Heart left ventricle (tissue), 16 donors: ENCODE results near the gene ASB1. TPM values are rescaled to one million over a fixed set of nuclear protein-coding genes. Genes with fewer than 3 reads are reported as not detected.

Experiments used
- ATAC-seq, 4 donors: fragments of 200-7000 bp; cut with Tn5 transposase; one replicate each; pipeline ENCODE4 v1.9.1; 2020 to 2022; ENCODE audit warnings: moderate library complexity in 4 of 4, mild to moderate bottlenecking in 3 of 4, moderate number of reproducible peaks in 1 of 4
- DNase-seq, 5 donors: peaks; one replicate each; pipeline ENCODE4 v3.0.0-alpha.2; 2020
- H3K27ac ChIP-seq, 12 donors: fragments of 200-600 bp; sonication (generic) in 4 of 12; one replicate each; pipeline versions ENCODE4 v1.5.0 to v1.8.0; 2016 to 2022; ENCODE audit warnings: mild to moderate bottlenecking in 2 of 12
- H3K27me3 ChIP-seq, 9 donors: fragments of 200-600 bp; sonication (generic) in 2 of 9; one replicate each; pipeline versions ENCODE4 v1.5.1 to v1.8.0; 2016 to 2022; ENCODE audit warnings: mild to moderate bottlenecking in 3 of 9
- H3K36me3 ChIP-seq, 9 donors: fragments of 200-600 bp; sonication (generic) in 2 of 9; one replicate each; pipeline versions ENCODE4 v1.5.0 to v1.8.0; 2018 to 2022; ENCODE audit warnings: mild to moderate bottlenecking in 2 of 9
- H3K4me1 ChIP-seq, 12 donors: fragments of 200-600 bp; sonication (generic) in 4 of 12; one replicate each; pipeline versions ENCODE4 v1.5.0 to v1.8.0; 2016 to 2022; ENCODE audit warnings: mild to moderate bottlenecking in 3 of 12
- H3K4me3 ChIP-seq, 12 donors: fragments of 200-600 bp; sonication (generic) in 4 of 12; one replicate each; pipeline versions ENCODE4 v1.5.0 to v1.8.0; 2017 to 2022; ENCODE audit warnings: mild to moderate bottlenecking in 9 of 12, moderate library complexity in 4 of 12
- H3K9me3 ChIP-seq, 12 donors: fragments of 200-600 bp; sonication (generic) in 4 of 12; one replicate each; pipeline versions ENCODE4 v1.5.0 to v1.8.0; 2016 to 2022; ENCODE audit warnings: mild to moderate bottlenecking in 1 of 12
- POLR2A ChIP-seq, 2 donors: fragments of 450-650 bp; IDR thresholded peaks; one replicate each; pipeline ENCODE4 v1.6.1; 2017; ENCODE audit warnings: antibody characterized with exemption in 2 of 2, mild to moderate bottlenecking in 2 of 2, moderate library complexity in 2 of 2
- WGBS, 4 donors: extraction: QIAGEN DNeasy Blood & Tissue Kit in 2 of 4; methylation state at CpG; one replicate each; pipeline versions ENCODE4 v1.1.5 to v1.1.7; 2013 to 2018; 5-methylcytosine and 5-hydroxymethylcytosine counted together
- intact Hi-C, 10 donors: fragments of 100-400 bp; cut with DNase I; formaldehyde crosslinking; loops; one replicate each; pipeline versions ENCODE4 v1.11.1 to v1.14.2; 2022
- polyA plus RNA-seq, 2 donors: library from polyadenylated mRNA; stranded (reverse); fragments of 200-250 nt; gene quantifications; one replicate each; pipeline ENCODE4 v1.2.3, GENCODE V29; 2013
- total RNA-seq, 9 donors: library from RNA; depleted of rRNA in 2 of 9; stranded (reverse); fragments of >200 nt in 2 of 9; fragmentation: NEBNext Ultra II Directional in 3 of 9; extraction: Animal tissue kit (Norgen Biotek cat#: 25700) in 3 of 9; gene quantifications; one replicate each; pipeline versions ENCODE4 v1.1.0 to v1.2.4, GENCODE V29; 2016 to 2023
- TF ChIP-seq, protein P1 (sequence below), 12 donors: fragments of 200-600 bp; sonication (generic) in 4 of 12; IDR thresholded peaks; one replicate each; pipeline versions ENCODE4 v1.5.0 to v1.8.0; 2018 to 2022; ENCODE audit warnings: antibody characterized with exemption in 12 of 12, mild to moderate bottlenecking in 5 of 12
- donor health status: ischemic (EF 13 %, LVEDD 7.1; RV severe dilation, severe dysfunction).
- donor health status: healthy with polysubstance abuse.
- donor health status: DM: no; HTN: yes; CAD: no.
- donor health status: DM: no; HTN: no; CAD: no.
- donor health status: ischemic (EF 25% LVEDD 6.9; RV normal size, moderate dysfunction).
- donor health status: ischemic (EF 25% LVEDD 5.7; RV mildly dilated, moderate dysfunction).
- donor health status: healthy.
- donor health status: DM: yes; HTN: yes; CAD: no.
- donor health status: ischemic (EF 35%, LVEDD 5.7; RV mildly dilated, moderate dysfunction).
- donor health status: nonischemic (EF 11% LVEDD 7.7; RV severe dilation, severe dysfunction).
- donor health status: DM: yes; HTN: yes; CAD: no.
- donor health status: PGD.
- donor health status: ischemic (EF 29% LVEDD 5.4; RV normal size, mild dysfunction).
- donor health status: nonischemic (EF 23%, LVEDD 6.1; RV moderate dilation, normal function).

The ASB1 gene
- total and polyA plus RNA-seq, 11 donors: 31.8 to 57.5 (median 46.7) TPM

DNA sequence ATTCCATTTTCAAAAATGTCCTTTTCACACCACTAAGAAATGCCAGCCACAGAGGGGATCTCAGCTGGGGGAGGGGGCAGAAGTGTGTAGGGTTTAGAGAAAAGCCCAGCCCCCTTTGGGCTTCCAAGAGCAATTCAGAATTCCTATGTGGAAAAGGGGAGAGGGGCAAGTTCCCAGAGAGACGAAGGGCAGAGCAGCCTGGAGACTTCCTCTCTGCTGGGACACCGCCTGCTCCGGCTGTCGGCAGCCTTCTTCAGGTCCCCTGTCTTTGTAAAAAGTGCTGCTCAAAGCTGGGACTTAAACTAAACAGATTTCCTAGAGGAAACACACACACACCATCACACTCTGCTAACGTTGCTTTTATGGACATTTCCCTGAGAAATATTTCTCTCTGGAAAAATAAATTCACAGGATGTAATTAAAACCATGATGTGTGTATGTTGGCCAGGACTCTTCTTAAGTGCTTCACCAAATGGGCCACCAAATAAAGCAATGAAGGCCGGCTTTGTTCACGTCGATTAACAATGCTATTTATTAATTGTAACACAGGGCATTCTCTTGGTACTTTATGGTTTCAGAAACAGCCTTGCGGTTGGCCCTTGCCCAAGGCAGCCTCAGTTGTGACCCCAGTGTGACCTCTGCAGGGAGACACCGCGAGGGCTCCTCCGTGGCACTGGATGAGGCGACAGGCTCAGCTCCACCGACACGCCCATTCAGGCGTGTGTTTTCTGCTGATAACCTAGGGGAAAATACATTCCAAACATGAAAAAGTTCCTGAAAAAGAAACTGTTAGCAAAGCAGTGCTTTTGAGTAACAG, 5.6 kb upstream of the ASB1 start:
- peak in 3 of 4 donors; percentile 17 to 70 (median 19) for ATAC-seq
- no peaks in the 10 kb centered on the region for H3K36me3 ChIP-seq
- peak overlapping the region in 7 of 12 donors; percentile 6 to 68 (median 32) for H3K27ac ChIP-seq
- H3K27me3 ChIP-seq: peaks cover 0 to 53% (median 4%) of the 10 kb centered on the region in 9 donors
- H3K9me3 ChIP-seq: peaks cover 0 to 3% (median 0%) of the 10 kb centered on the region in 12 donors
- no peak for TF ChIP-seq POLR2A (IDR thresholded peaks at IDR 0.05)
- TF ChIP-seq, protein P1, sequence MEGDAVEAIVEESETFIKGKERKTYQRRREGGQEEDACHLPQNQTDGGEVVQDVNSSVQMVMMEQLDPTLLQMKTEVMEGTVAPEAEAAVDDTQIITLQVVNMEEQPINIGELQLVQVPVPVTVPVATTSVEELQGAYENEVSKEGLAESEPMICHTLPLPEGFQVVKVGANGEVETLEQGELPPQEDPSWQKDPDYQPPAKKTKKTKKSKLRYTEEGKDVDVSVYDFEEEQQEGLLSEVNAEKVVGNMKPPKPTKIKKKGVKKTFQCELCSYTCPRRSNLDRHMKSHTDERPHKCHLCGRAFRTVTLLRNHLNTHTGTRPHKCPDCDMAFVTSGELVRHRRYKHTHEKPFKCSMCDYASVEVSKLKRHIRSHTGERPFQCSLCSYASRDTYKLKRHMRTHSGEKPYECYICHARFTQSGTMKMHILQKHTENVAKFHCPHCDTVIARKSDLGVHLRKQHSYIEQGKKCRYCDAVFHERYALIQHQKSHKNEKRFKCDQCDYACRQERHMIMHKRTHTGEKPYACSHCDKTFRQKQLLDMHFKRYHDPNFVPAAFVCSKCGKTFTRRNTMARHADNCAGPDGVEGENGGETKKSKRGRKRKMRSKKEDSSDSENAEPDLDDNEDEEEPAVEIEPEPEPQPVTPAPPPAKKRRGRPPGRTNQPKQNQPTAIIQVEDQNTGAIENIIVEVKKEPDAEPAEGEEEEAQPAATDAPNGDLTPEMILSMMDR (IDR thresholded peaks at IDR 0.05): no peak
- peaks cover 0 to 34% (median 21%) of the 10 kb centered on the region in 12 donors for H3K4me1 ChIP-seq
- WGBS, 4 donors: 33 to 57% (median 37%) methylated on average over 16 of the region's 16 CpGs
- intact Hi-C loops: no loop called here
- DNase-seq: no peak
- no peak overlapping the region for H3K4me3 ChIP-seq

- no peaks in the 10 kb centered on the region for H3K36me3 ChIP-seq
- TF ChIP-seq POLR2A (IDR thresholded peaks at IDR 0.05): no peak
- TF ChIP-seq, protein P1 (IDR thresholded peaks at IDR 0.05): no peak
- peak overlapping the region in 3 of 12 donors; percentile 23 to 68 (median 36) for H3K27ac ChIP-seq
- no peak overlapping the region for H3K4me3 ChIP-seq
- H3K9me3 ChIP-seq: no peaks in the 10 kb centered on the region
- DNase-seq (no peak), ATAC-seq (no peak)
- WGBS, 4 donors: 76 to 84% (median 80%) methylated on average over 16 to 18 of the region's 18 CpGs
- intact Hi-C loops: no loop called here
- peaks cover 0 to 47% (median 4%) of the 10 kb centered on the region in 9 donors for H3K27me3 ChIP-seq
- peaks cover 0 to 39% (median 24%) of the 10 kb centered on the region in 12 donors for H3K4me1 ChIP-seq
These were observed 5.1 kb upstream of the ASB1 start for GRCh38 chr2:238421695-238422035.

DNA sequence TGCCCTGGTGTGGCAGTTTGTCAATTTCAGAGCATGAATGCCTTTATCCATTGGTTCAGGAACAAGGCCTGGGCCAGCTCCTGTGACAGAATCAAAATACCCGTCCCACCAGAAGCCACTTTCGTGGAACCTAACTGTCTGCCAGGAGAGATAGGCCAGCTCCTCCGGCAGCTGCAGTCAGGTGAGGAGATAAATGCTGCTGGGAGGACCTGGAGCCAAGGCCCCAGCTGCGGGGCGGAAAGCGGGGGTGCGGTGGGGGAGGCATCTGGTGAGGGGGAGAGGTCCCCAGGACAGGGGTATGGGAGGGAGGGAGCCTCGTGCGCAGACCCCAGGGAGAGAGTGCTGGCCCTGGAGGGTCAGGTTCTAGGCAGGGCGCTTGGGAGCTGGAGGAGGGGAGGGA, 4.4 kb upstream of the ASB1 start:
- no peaks in the 10 kb centered on the region for H3K36me3 ChIP-seq
- TF ChIP-seq, protein P1 (IDR thresholded peaks at IDR 0.05): no peak
- TF ChIP-seq POLR2A (IDR thresholded peaks at IDR 0.05): no peak
- H3K27ac ChIP-seq: no peak overlapping the region
- H3K27me3 ChIP-seq: peaks cover 0 to 41% (median 4%) of the 10 kb centered on the region in 9 donors
- DNase-seq (no peak), ATAC-seq (no peak)
- H3K4me1 ChIP-seq: peaks cover 0 to 42% (median 24%) of the 10 kb centered on the region in 12 donors
- H3K4me3 ChIP-seq: no peak overlapping the region
- no peaks in the 10 kb centered on the region for H3K9me3 ChIP-seq
- intact Hi-C loops: no loop called here
- 61 to 87% (median 71%) methylated on average over 10 of the region's 10 CpGs for WGBS, 4 donors

DNA sequence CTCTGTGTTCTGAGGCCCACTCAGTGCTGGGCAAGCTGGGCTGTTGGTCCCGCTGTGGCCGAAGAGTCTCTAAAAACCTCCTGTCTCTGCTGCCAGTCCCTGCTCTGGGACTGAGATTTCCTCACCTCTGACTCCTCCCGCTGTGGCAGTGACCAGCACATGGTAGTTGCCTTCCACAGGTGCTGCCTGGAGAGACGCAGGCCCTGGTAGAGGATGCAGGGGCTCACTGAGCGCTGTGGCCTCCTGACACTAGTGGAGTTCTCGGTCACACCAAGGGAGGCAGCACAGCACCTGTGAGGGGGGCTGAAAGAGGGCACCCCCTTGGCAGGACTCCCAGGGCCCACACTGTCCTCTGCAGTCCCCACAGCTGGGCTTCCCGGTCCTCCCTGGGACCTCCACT, 3.8 kb upstream of the ASB1 start:
- Histone ChIP-seq H3K36me3 (no peaks in the 10 kb centered on the region), H3K27ac (no peak overlapping the region), H3K4me1 (peaks cover 0 to 48% (median 26%) of the 10 kb centered on the region in 12 donors), H3K4me3 (no peak overlapping the region), H3K9me3 (no peaks in the 10 kb centered on the region), H3K27me3 (peaks cover 0 to 40% (median 4%) of the 10 kb centered on the region in 9 donors)
- TF ChIP-seq, protein P1 (IDR thresholded peaks at IDR 0.05): no peak
- TF ChIP-seq POLR2A (IDR thresholded peaks at IDR 0.05): no peak
- no peak for ATAC-seq
- whole genome bisulfite sequencing, 4 donors: 92 to 93% (median 93%) methylated on average over 5 to 7 of the region's 7 CpGs
- intact Hi-C loops: no loop called here
- DNase-seq: no peak
